ENCODE results near the gene ADGRL2. TPM values are rescaled to one million over a fixed set of nuclear protein-coding genes. Genes with fewer than 3 reads are reported as not detected.
A peak's percentile ranks its signal among the peaks of the same experiment; 100 is the strongest.

Gene ADGRL2
- total and polyA plus RNA-seq, 9 of the 15 experiments (the other 6 are each of a cell fraction or from before 2014, with no cell fraction given) = 0.03 to 0.15 (median 0.13) TPM; not detected in 6

- Histone ChIP-seq H3K27me3 (ENCODE audit: control insufficient read depth in 2 of 2, insufficient read depth in 2 of 2, low read length in 2 of 2) (no peaks in the 10 kb centered on the region), H3K4me2 (ENCODE audit: insufficient read depth, low read length) (no peak overlapping the region), H3K4me1 (replicated peaks in 1 of 2; ENCODE audit: control insufficient read depth in 2 of 2, insufficient read depth in 2 of 2, low read length in 2 of 2) (no peaks in the 10 kb centered on the region), H2AFZ (ENCODE audit: low read depth, low read length) (no peak overlapping the region), H3K27ac (ENCODE audit: extremely low read depth, low read depth, low read length) (no peak overlapping the region), H3K4me3 (no peak overlapping the region), H3K9ac (ENCODE audit: insufficient read depth in 1 of 2, low read depth in 2 of 2, low read length in 2 of 2) (no peak overlapping the region), H3K79me2 (ENCODE audit: control insufficient read depth, insufficient read depth, low read length) (no peaks in the 10 kb centered on the region), H4K20me1 (replicated peaks; ENCODE audit: control insufficient read depth, insufficient read depth, low read length) (no peaks in the 10 kb centered on the region), H3K9me1 (ENCODE audit: control insufficient read depth, insufficient read depth, low read length) (no peaks in the 10 kb centered on the region), H3K9me3 (replicated peaks; ENCODE audit: control insufficient read depth, insufficient read depth, low read depth, low read length) (no peaks in the 10 kb centered on the region; the same call in none of the 2 replicates), H3K36me3 (ENCODE audit: control insufficient read depth, insufficient read depth, low read length) (no peaks in the 10 kb centered on the region)
- TF ChIP-seq SNRNP70 (optimal IDR thresholded peaks at IDR 0.05; ENCODE audit: low read depth, low read length) (no peak), ZNF512 (tag; IDR thresholded peaks at IDR 0.05) (0 out of 2 replicates have a peak, but pooled peaks have one; percentile 35)
- BruUV-seq (replicated peaks) = no TSS peak
- in situ Hi-C loops (cut with MboI) (loop anchor here (5.0 kb wide), 1 partner anchor 922 kb away; no protein-coding TSS in a partner anchor), intact Hi-C loops (cut with micrococcal nuclease) (no loop called here)
- DNase-seq (ENCODE audit: extremely low read depth in 1 of 4, low spot score in 3 of 4) (no peak), ATAC-seq (no peak), FAIRE-seq (no peak)
- CTCF ChIA-PET (ENCODE audit: low intra/inter-chr PET ratio) = no interaction called here
- POLR2A ChIA-PET = no interaction called here
Observed at GRCh38 chr1:81754424-81754823, 46.3 kb upstream of the ADGRL2 start.

- no peaks in the 10 kb centered on the region for H3K9me1 ChIP-seq (ENCODE audit: control insufficient read depth, insufficient read depth, low read length)
- DNase-seq (ENCODE audit: extremely low read depth in 1 of 4, low spot score in 3 of 4) (no peak), FAIRE-seq (no peak), ATAC-seq (no peak)
- 3% methylated on average over 2 of the region's 2 CpGs for WGBS (ENCODE audit: insufficient coverage, low coverage, missing lambda C conversion rate)
- no peaks in the 10 kb centered on the region for H4K20me1 ChIP-seq (replicated peaks; ENCODE audit: control insufficient read depth, insufficient read depth, low read length)
- no peak overlapping the region for H3K4me2 ChIP-seq (ENCODE audit: insufficient read depth, low read length)
- H3K79me2 ChIP-seq (ENCODE audit: control insufficient read depth, insufficient read depth, low read length) = no peaks in the 10 kb centered on the region
- no peaks in the 10 kb centered on the region for H3K4me1 ChIP-seq (replicated peaks in 1 of 2; ENCODE audit: control insufficient read depth in 2 of 2, insufficient read depth in 2 of 2, low read length in 2 of 2)
- CTCF ChIA-PET (ENCODE audit: low intra/inter-chr PET ratio) = no interaction called here
- no peak overlapping the region for H3K9ac ChIP-seq (ENCODE audit: insufficient read depth in 1 of 2, low read depth in 2 of 2, low read length in 2 of 2)
- no peak overlapping the region for H3K4me3 ChIP-seq
- intact Hi-C loops (cut with micrococcal nuclease) (no loop called here), in situ Hi-C loops (cut with MboI) (no loop called here)
- no peaks in the 10 kb centered on the region for H3K27me3 ChIP-seq (ENCODE audit: control insufficient read depth in 2 of 2, insufficient read depth in 2 of 2, low read length in 2 of 2)
- H3K36me3 ChIP-seq (ENCODE audit: control insufficient read depth, insufficient read depth, low read length) = no peaks in the 10 kb centered on the region
- BruUV-seq (replicated peaks) = no TSS peak
- no peak overlapping the region for H3K27ac ChIP-seq (ENCODE audit: extremely low read depth, low read depth, low read length)
- no peak overlapping the region for H2AFZ ChIP-seq (ENCODE audit: low read depth, low read length)
- no peaks in the 10 kb centered on the region; the same call in 1 of the 2 replicates for H3K9me3 ChIP-seq (replicated peaks; ENCODE audit: control insufficient read depth, insufficient read depth, low read depth, low read length)
- POLR2A ChIA-PET = no interaction called here
- TF ChIP-seq EP300 (IDR thresholded peaks at IDR 0.05; ENCODE audit: low read length) = no peak
- TF ChIP-seq BACH1 (tag; IDR thresholded peaks at IDR 0.05) = no peak
- no peak for TF ChIP-seq ZNF639 (CRISPR knock-in tag; conservative IDR thresholded peaks at IDR 0.05 in 1 of 2, IDR thresholded peaks at IDR 0.05 in 1 of 2)
- no peak for TF ChIP-seq RBM39 (optimal IDR thresholded peaks at IDR 0.05; ENCODE audit: low read depth, low read length)
- no peak for TF ChIP-seq HMBOX1 (IDR thresholded peaks at IDR 0.05)
- TF ChIP-seq TCF7L2 (IDR thresholded peaks at IDR 0.05; ENCODE audit: low read depth, low read length) = no peak
- TF ChIP-seq HINFP (tag; conservative IDR thresholded peaks at IDR 0.05; ENCODE audit: low read depth) = no peak
- TF ChIP-seq NUFIP1 (IDR thresholded peaks at IDR 0.05; ENCODE audit: partially characterized antibody) = no peak
Observed at GRCh38 chr1:81756872-81757271, 43.9 kb upstream of the ADGRL2 start.
